ENCODE results near the gene PTX4. TPM values are rescaled to one million over a fixed set of nuclear protein-coding genes. Genes with fewer than 3 reads are reported as not detected.
"Not testable (repeated sequence)": the region's sequence is repeated elsewhere in the genome, so short reads cannot be mapped to it uniquely, and the experiment has no call there.

PTX4 gene
- total RNA-seq, 1 donor from 2014 or later, result 0.21 TPM

DNA sequence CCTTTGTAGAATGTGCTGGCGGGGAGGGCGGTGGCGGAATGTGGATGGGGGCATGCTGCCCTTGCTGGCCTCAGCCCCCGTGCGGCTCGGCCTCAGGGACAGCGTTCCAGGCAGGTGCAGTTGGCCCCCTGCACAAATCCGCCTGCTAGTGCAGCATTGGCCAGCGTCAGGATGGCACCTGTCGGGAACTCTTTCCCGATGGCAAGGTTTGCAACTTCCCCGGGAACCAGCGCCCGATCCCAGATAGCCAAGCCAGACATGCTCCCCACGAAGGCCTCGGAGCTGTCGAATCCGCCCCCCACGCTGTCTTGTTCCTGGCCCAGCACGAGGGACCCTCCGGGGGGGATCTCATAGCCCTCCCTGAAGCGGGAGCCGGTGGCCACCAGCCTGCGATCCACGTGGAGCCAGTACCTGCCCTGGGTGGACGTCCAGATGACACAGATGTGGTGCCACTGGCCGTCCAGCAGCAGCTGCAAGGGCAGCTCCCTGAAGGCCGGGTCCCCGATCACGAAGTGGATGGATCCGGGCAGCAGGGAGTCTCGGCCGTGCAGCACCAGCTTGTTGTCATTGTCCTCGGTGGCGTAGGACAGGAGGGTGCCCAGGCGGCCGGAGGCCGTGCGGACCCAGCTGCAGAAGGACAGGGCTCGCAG lies 2.8 kb downstream of the PTX4 start:
- Mint-ChIP-seq H3K27me3 (ENCODE audit: unreplicated experiment) (peaks cover 7% of the 10 kb centered on the region), H3K9me3 (ENCODE audit: unreplicated experiment) (no peaks in the 10 kb centered on the region), H3K4me3 (ENCODE audit: unreplicated experiment) (no peak overlapping the region), H3K27ac (ENCODE audit: unreplicated experiment) (no peak overlapping the region), H3K36me3 (ENCODE audit: low read depth, unreplicated experiment) (no peaks in the 10 kb centered on the region), H3K4me1 (ENCODE audit: unreplicated experiment) (peaks cover 4% of the 10 kb centered on the region)
- TF ChIP-seq, protein P1, sequence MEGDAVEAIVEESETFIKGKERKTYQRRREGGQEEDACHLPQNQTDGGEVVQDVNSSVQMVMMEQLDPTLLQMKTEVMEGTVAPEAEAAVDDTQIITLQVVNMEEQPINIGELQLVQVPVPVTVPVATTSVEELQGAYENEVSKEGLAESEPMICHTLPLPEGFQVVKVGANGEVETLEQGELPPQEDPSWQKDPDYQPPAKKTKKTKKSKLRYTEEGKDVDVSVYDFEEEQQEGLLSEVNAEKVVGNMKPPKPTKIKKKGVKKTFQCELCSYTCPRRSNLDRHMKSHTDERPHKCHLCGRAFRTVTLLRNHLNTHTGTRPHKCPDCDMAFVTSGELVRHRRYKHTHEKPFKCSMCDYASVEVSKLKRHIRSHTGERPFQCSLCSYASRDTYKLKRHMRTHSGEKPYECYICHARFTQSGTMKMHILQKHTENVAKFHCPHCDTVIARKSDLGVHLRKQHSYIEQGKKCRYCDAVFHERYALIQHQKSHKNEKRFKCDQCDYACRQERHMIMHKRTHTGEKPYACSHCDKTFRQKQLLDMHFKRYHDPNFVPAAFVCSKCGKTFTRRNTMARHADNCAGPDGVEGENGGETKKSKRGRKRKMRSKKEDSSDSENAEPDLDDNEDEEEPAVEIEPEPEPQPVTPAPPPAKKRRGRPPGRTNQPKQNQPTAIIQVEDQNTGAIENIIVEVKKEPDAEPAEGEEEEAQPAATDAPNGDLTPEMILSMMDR (IDR thresholded peaks at IDR 0.05; ENCODE audit: unreplicated experiment), result no peak
- no peak for DNase-seq (ENCODE audit: low spot score)

DNA sequence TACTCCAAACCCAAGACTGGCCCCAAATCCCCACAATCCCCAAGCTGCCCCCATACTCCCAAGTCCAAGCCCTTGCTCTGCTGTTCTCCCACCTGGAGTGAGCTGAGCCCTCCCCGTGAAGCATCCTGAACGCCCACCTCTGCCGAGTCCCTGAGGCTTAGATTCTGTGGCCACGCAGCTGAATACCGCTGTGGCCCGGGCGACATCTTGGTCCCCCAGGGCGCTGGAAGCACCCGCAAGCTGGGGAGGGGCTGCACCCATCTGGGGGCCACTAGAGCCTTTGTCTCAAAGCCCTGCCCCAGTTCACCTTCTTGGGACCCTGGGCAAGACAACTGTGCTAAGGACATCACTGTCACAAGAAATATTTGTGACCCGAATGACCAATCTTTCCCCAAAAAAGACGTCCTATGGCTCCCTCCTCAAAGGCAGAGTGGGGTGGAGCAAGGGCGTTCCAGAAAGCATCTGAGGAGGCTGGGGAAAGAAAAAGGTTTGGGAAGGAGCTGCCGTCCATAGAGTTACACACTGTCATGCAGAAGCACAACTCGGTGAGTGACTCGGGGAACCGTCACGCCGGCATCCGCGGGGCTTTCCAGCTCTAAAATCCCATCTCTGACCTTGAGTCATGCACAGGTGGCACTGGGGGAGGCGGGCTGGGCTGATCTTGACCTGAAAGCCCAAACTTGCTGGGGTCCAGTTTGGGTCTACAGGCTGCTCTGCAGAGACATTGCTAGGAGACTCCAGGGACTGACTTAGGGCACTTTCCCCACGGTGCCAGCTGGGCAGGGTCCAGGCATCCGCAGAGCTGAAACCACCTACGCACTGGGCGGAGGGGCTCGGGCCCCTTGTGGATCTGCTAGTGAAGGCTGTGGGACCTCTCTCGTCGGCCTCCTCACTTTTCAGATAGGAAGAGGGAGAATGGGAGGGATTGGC lies 6.6 kb downstream of the PTX4 start:
- peaks cover 3% of the 10 kb centered on the region for H3K36me3 Mint-ChIP-seq (ENCODE audit: low read depth, unreplicated experiment)
- peaks cover 12% of the 10 kb centered on the region for H3K27me3 Mint-ChIP-seq (ENCODE audit: unreplicated experiment)
- H3K4me1 Mint-ChIP-seq (ENCODE audit: unreplicated experiment), result no peaks in the 10 kb centered on the region

DNA sequence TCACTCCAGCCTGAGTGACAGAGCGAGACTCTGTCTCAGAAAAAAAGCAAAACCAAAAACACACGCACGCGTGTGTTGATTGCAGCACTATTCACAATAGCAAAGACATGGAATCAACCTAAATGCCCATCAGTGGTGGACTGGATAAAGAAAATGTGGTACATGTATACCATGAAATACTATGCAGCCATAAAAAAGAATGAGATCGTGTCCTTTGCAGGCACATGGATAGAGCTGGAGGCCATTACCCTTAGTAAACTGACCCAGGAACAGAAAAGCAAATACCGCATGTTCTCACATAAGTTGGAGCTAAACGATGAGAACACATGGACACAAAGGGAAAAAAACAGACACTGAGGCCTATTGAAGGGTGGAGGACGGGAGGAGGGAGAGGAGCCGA lies 9.8 kb downstream of the PTX4 start:
- peaks cover 15% of the 10 kb centered on the region for H3K27me3 Mint-ChIP-seq (ENCODE audit: unreplicated experiment)
- not testable (repeated sequence) for DNase-seq (ENCODE audit: low spot score)
- peaks cover 11% of the 10 kb centered on the region for H3K4me1 Mint-ChIP-seq (ENCODE audit: unreplicated experiment)

More for the DNA sequence above, 6.6 kb downstream of the PTX4 start:
- TF ChIP-seq, protein P1 (IDR thresholded peaks at IDR 0.05; ENCODE audit: unreplicated experiment), result no peak
- no peak for DNase-seq (ENCODE audit: low spot score)
- H3K9me3 Mint-ChIP-seq (ENCODE audit: unreplicated experiment), result no peaks in the 10 kb centered on the region
- no peak overlapping the region for H3K4me3 Mint-ChIP-seq (ENCODE audit: unreplicated experiment)
- H3K27ac Mint-ChIP-seq (ENCODE audit: unreplicated experiment), result no peak overlapping the region

DNA sequence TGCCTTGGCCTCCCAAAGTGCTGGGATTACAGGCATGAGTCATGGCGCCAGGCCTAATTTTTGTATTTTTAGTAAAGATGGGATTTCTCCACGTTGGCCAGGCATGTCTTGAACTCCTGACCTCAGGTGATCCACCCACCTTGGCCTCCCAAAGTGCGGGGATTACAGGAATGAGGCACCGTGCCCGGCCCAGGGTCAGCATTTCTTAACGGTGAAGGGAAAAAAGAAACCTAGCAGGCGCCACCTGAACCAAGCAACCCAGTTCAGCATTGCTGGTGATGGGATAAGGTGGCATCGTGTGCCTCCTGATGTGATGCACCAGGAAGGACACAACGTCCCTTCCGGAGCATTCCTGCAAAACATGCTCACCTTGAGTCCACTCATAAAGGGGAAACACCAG lies 11.7 kb downstream of the PTX4 start:
- Mint-ChIP-seq H3K4me3 (ENCODE audit: unreplicated experiment) (no peak overlapping the region), H3K36me3 (ENCODE audit: low read depth, unreplicated experiment) (peaks cover 3% of the 10 kb centered on the region), H3K4me1 (ENCODE audit: unreplicated experiment) (peaks cover 16% of the 10 kb centered on the region), H3K27me3 (ENCODE audit: unreplicated experiment) (peaks cover 15% of the 10 kb centered on the region), H3K27ac (ENCODE audit: unreplicated experiment) (no peak overlapping the region), H3K9me3 (ENCODE audit: unreplicated experiment) (no peaks in the 10 kb centered on the region)
- DNase-seq (ENCODE audit: low spot score), result no peak
- TF ChIP-seq, protein P1 (IDR thresholded peaks at IDR 0.05; ENCODE audit: unreplicated experiment), result no peak

More for the DNA sequence above, 9.8 kb downstream of the PTX4 start:
- H3K4me3 Mint-ChIP-seq (ENCODE audit: unreplicated experiment); H3K36me3 Mint-ChIP-seq (ENCODE audit: low read depth, unreplicated experiment); H3K9me3 Mint-ChIP-seq (ENCODE audit: unreplicated experiment); H3K27ac Mint-ChIP-seq (ENCODE audit: unreplicated experiment): not testable (repeated sequence)

DNA sequence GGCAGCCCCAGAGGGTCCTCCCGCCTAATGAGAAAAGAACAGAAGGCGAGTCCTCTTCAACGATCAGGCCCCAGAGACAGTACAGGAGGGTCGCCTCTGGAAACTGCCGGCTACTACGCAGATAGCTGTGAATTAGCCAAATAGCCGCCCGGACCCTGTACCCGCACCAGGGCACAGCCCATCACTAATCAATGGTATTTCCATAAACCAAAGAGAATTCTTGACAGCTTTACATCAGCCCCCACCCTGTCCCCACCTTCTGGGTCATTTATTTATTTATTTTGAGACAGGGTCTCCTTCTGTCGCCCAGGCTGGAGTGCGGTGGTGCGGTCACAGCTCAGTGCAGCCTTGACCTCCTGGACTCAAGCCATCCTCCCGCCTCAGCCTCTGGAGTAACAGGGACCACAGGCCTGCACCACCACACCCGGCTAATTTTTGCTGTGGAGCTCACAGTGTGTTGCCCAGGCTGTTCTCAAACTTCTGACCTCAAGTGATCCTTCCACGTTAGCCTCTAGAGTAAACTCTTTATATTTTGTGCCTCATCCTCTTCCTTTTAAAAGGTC lies 13.1 kb downstream of the PTX4 start:
- Mint-ChIP-seq H3K27me3 (ENCODE audit: unreplicated experiment) (peaks cover 15% of the 10 kb centered on the region), H3K9me3 (ENCODE audit: unreplicated experiment) (no peaks in the 10 kb centered on the region), H3K4me1 (ENCODE audit: unreplicated experiment) (peaks cover 28% of the 10 kb centered on the region), H3K27ac (ENCODE audit: unreplicated experiment) (peak overlapping the region; percentile 84), H3K36me3 (ENCODE audit: low read depth, unreplicated experiment) (peaks cover 3% of the 10 kb centered on the region), H3K4me3 (ENCODE audit: unreplicated experiment) (peak overlapping the region; percentile 86)
- no peak for DNase-seq (ENCODE audit: low spot score)
- TF ChIP-seq, protein P1 (IDR thresholded peaks at IDR 0.05; ENCODE audit: unreplicated experiment), result no peak

Measured in endothelial cell (in vitro differentiated cells).